SHP77 (cell line): ENCODE data around the gene BANP.
"Not testable (repeated sequence)": the region's sequence is repeated elsewhere in the genome, so short reads cannot be mapped to it uniquely, and the experiment has no call there.

Experiments used
- DNase-seq, 2 experiments: peaks; one replicate each; lab custom pipeline; 2025; lab: John Stamatoyannopoulos, UW

The BANP gene

DNA sequence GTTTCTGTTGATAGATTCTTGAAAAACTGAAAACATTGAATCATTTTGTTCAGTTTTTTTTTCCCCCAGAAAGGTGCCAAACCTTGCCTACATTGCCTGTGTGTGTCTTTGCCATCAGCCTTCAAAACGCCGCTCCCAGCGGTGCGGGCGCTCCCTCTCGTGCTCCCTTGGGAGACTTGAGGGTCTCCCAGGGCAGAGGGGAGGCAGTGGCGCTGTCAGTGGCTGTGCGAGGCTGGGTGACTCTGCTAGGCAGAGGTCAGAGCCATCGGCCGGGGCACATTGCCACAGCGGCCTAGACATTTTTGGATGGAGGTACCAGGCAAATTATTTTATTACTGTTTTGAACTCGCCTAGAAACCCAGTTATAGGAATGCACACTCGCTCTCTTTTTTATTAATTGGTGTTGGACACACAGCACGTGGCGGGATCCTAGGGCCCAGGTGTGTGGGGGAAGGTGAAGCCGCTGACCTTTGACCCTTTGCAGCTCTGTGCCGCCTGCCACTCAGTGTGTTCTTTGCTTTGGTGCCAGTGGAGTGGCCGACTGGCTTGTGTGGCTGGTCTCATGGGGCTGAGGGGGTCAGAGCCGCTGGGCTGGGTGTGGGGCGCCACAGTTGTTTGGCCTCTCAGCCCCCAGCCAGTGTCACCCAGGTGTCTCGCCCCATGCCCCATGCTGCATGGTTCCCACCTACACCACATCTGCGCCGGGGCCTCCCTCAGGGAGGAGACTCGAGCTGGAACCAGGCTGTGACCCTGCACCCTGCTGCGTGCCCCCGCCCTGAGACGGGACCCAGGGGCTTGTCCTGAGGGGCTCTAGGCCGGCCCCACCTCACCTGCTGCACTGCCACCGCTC is 115.7 kb downstream of the BANP start:
- no peak for DNase-seq

DNA sequence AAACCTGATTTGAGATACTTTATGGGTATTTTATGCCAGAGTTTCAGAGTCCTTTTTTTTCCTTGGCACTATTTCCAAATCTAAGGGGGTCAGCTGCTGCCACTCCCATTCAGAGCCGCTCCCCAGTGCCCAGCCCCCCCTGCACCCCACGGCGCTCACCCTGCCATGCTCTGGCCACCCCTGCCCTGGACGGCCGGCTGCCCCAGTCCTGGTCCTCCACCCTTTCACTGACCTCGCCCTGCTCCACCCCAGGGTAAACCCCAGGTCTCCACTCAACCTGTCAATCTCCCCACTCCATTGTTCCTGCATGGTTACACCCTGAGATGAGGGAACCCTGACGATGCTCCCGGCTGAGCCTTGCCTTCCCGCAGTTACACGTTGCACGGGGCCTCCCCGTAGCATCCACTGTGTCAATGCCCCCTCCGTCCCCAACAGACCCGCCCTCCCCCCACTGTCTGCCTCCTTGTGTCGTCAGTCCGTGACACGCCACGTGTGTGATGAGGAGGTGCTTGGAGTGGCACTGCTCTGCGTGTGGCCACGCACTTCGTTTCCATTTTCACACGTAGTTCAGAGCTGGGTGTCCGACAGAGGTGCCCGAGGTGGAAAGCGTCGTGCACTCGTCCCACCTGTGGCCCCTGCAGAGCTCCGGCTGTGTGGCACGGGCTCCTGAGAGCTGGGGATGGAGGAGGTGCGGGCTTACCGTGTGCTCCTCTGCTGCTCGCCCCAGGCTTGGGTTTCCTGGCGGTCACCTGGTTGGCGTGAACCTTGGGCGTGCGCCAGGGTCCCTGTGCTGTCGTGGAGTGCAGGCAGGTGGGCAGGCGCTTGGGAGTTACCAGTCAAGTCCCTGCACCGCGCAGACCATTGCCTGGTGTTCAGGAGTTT is 116.5 kb downstream of the BANP start:
- no peak for DNase-seq

DNA sequence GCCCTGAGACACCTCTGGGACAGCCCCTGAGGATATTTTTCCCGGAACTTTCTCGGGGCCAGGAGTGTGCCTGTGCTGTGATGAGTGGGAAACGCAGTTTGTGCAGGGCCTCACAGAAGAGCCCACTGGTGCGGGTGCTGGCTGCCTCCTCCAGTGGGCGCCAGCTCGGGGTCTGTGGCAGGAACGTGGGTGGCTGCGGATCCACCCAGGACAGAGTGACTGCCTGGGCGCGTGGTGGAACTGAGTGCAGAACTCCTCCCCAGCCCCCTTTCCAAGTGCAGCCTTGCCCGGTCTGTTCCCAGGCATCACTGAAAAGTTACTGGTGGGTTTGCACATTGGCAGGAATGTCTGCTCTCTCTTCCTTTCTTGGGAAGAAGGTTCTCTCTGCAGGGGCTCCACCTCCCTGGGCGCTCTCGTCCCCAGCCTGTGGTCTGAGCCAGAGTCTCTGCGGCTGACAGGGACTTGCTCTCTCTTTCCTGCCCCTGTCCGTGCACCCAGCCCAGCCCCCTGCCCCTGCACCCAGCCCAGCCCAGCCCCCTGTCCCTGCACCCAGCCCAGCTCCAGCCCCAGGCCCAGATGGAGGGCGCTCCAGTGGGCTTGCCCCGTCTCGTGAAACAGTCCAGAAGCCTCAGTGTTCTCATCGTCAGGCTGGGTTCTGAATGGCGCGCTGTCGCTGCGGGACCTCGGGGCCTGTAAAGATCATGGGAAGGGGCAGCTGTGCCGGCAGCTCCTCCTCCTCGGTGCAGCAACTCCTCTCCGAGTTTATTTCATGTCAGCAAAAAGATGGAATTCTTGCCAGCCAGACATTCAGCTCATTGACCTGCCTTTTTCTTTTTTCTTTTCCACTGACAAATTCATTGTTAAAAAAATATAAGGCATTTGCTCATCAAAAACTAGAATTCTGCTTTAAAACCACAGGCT is 117.5 kb downstream of the BANP start:
- no peak for DNase-seq

DNA sequence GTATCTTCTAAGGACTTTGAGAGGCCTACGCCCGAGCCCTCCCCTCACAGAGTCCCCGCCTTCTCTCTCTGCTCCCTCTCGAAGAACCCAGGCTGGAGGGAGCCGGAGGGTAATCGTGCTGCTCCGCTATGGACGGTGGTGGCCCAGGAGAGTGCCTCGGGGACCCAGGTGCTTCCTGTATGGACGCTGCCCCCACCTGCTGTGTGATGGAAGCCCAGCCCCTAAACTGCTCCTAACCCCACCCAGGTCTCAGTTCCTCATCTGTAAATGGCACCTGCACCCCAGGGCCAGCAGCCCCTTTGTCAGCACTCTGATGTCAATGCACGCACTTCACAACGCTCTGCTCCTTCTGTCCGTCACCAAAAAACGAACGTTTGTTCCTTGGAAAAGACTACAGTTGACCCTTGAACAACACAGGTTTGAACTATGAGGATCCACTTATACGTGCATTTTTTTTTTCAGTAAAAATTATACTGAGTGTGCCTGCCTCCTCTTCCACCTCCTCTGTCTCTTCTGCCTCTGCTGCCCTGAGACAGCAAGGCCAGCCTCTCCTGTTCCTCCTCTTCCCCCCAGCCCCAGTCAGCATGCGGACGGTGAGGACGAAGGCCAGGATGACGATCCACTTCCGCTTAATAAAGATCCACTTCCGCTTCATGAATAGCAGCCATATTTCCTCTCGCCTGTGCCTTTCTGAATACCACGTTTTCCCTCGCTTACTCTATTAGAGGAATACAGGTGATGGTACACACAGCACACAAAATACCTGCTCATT is 118.3 kb downstream of the BANP start:
- no peak for DNase-seq

DNA sequence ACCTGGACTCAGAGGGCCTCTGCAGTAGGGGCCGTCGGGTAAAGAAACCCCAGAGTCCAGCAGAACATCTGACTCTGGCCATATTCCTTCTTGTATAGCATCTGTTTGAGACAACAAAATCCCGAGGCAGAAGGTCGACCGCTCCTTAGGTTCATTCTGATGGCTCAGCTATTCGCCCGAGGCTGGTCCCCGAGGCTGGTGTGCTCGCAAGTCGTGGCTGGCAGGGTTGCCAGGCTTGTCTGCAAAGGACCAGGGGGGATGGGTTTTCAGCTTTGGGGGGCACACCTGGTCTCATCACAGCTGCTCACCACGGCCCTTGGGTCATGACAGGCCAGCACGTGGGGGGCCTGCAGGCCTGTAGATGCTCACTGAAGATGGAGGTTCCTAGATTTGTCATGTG is 119.1 kb downstream of the BANP start:
- DNase-seq: no peak

DNA sequence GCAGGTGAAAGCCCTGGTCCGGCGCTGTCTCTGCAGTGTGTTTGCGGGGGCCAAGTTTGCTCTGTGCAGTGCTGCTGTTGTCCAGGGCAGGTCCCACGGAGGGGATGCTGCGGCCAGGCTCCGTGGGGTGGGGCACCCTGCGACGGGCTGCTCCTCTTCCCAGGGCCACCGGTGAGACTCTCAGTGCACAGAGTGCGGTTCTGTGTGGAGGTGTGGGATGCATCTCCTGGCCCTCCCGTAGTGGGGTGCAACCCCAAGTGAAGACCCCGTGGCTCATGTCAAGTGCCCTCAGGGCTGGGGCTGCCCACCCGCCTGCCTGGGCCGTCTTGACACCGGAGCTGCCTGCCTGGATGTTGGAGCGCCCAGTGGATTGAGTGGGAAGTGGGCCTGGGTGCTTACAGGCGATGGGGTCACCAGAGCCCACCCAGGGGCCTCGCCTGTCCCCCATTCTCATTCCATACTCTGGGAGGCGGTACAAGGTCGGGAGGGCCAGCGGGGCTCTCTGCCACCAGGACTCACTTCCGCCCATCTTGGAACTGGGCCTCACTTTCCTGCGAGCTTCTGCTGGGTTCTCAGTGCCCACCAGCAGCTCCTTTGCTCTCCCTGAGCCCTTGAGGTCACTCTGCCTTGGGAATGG is 119.9 kb downstream of the BANP start:
- DNase-seq: no peak

DNA sequence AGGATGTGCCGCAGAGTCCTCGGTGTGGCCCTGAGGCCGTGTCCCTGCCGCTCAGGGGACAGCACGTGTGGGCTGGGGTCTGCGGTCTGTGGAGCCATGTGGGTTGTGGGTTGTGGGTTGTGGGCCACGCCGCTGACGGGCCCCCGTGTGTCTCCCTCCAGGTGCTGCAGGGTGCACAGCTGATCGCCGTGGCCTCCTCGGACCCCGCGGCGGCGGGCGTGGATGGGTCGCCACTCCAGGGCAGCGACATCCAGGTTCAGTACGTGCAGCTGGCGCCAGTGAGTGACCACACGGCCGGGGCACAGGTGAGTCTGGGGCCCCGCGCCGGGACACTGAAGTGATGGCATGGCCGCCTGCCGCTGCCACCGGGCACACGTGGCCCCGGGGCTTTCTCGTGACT is 120.7 kb downstream of the BANP start:
- DNase-seq: no peak

DNA sequence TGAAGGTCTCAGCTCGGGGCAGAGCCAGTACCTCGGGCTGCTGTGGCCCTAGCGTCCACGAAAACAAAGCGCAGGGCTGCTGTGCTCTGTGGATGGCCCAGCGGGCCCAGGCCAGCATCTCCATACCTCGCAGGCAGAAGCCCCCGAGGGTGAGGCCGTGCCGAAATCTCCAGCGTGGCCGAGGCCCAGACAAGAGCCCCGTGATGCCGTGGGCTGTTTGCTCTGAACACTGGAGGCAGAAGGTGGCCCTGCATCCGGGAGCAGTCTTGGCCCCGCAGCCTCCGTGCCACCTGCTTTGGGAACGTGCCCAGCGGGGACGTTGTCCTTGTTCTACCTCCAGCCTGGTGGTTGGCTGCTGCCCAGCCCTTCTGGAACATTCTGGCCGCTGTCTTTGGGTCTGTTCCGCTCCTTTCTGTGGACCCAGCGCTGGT is 121.4 kb downstream of the BANP start:
- DNase-seq: no peak

DNA sequence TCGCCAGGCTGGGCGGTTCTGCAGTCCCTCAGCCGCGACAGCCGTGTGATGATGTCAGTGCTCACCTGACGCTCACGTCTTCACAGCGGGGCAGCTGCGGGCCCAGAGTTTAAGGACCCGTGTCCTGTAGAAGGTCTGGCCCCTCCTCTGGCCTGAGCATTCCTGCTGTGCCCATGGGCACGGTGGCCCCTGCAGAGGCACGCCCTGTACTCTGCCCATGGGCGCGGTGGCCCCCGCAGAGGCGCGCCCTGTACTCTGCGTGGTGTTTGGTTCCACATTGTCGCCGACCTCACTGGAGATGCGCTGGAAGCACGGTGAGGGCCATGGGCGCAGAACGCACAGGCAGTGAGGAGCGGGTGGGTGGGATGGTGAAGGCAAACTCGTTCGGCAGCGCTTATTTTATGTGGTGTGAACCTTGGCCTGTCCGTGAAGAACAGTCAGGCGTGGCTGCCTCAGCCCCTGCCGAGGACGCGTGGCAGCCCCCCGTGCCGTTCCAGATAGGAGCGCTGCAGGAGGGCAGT is 122.0 kb downstream of the BANP start:
- DNase-seq: no peak

DNA sequence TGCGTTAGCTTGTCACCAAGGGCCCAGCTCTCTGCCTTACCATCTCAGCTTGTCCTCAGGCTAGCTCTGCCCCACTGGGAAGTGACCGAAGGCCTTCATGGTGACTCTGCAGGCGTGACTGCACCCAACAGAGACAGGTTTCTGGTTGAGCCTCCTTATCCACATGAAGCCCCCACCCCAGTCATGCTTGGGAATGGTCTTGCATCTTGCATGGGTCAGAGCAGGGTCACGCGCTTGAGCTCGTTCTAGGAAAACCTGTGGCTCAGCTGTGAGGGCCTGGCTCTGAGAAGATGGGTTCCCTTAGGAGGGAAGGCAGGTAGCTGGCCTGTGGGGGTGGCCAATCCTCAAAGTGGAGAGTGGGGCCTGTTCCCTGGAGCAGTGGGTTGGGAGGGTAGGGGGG is 122.8 kb downstream of the BANP start:
- no peak for DNase-seq

DNA sequence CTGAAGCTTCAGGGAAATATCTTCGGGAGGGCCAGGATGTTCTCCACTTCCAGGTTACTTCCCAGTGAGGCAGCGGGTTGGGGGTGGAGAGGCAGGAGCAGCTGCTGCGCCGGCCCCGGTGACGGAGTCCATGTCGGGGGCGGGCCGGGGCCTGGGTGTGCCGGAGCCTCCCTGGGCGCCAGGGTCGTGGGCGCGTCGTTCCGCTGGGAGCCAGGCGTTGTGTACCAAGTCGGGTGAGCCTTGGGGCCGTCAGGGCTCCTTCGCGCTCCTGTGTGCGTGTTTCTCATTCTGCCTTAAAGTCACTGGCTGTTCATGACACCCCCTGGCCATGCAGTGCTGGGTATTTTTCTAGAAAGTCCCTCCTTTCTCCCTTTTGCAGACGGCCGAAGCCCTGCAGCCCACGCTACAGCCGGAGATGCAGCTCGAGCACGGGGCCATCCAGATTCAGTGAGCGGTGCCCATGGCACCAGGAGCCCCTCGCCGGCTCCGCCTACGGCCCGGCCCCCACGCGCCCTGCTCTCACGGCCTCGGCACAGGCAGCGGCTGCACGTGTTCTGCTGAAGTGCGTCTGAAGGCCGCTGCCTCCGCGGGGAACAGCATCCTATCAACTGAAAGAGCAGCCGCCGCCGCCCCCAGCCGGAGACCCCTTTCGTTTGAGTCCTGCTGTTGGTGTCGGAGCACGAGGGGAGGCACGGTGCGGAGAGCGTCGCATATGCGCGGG is 125.1 kb downstream of the BANP start:
- DNase-seq: no peak

DNA sequence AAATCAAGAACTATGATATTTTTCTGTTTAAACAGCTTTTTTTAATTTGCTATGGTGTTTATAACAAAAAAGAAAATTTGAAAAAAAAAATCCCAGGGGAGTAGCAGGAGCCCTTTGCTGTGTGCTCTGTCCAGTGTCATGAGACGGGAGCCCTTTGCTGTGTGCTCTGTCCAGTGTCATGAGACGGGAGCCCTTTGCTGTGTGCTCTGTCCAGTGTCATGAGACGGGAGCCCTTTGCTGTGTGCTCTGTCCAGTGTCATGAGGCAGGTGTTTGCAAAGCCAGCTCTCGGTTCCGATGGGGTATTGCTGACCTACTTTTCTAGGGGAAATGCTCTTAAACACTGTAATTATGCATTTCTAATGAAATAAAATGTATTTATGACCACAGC is 125.7 kb downstream of the BANP start:
- not testable (repeated sequence) for DNase-seq

DNA sequence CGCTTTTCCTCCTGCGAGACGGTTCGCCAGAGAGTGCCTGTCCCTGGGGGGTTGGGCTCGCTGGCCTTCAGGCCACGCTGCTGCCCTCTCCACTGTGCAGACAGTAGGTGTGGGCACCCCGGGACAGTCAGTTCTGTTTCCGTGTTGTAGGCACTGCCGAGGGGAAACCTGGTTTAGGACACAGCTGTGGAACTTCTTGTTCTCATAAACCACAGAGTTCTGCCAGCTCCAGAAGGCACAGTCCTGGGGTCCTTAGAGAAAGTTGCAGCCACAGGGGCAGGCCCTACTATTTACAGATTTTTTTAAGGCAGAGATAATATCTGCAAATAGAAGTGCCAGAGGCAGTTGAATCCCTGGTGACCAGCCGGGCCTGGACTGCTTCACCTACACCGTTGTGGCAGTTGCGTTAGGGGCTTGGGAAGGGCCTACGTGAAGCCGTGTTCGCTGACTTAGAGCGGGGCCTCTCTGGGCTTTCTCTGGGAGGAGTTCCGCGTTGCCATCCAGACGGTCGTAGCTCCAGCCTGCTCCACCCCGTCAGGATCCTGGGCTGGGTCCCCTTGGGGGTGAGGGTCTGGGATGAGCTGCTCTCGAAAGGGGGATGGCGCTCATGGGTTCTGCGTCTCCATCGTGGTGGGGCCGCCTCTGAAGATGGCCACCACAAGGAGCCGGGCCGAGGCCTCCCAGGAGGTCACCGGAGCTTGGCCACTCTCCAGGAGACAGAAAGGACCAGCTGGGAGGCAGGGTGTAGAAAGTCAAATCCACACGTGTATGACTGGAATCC is 126.3 kb downstream of the BANP start:
- no peak for DNase-seq

DNA sequence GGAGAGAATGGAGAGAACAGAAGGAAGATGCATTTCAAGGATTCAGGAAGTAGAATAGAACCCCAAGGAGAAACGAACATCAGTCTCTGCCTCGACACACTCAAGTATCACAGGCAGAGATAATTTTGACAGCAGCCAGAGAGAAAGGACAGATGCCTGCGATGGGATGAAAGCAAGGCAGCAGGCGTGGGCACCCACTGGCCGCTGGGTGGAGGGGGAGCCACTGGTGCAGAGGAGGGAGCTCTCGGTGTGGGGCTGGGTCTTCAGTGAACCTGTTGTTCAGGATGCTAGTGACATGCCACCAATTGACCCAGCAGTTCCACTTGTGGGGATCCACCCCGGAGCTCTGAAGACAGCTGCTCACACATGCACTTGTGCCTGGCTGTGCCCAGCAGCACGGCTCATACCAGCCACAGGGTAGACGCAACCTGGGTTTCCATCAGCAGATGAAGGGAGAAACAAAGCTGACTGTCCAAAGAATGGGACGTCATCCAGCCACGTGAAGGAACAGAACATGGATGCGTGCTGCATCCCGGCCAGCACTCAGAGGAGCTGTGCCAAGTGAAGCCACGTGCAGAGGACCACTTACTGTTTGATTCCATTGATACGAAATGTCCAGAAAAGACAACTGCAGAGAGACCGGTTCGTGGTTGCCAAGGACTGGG is 127.0 kb downstream of the BANP start:
- DNase-seq: no peak

DNA sequence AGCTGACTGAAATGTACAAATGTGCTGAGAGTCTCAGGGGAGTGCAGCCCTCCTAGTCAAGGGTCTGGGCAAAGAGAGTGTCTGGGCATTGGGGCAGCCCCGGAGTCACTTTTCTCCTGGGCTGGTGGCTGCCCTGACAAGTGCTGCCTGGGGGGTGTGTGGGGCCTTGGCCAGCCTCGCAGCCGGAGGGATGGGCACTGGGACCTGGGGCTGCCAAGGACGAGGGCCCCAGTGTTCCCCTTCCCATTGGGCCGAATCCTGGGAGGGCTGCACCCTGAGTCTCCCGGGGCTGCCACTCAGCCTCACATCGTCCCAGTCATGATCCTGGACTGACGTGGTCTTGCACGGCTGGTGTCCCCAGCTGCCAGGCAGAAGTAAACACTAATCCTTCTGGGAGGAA is 132.3 kb downstream of the BANP start:
- no peak for DNase-seq

DNA sequence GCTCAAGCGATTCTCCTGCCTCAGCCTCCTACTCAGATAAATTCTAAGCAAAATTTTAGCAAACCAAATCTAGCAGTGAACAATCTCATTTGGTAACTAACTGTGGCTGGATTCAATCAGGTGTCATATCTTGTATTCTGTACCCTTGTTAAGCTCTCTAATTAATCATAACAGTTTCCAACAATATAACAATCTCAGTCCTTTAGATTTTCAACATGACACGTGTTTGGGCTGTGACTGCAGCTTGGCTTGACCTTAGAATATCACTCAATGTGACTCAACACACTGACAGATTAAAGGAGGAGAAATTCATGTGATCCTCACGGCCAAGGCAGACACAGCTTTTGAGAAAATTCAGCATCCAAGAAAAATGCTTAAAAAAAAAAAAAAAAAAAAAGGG is 133.6 kb downstream of the BANP start:
- no peak for DNase-seq

DNA sequence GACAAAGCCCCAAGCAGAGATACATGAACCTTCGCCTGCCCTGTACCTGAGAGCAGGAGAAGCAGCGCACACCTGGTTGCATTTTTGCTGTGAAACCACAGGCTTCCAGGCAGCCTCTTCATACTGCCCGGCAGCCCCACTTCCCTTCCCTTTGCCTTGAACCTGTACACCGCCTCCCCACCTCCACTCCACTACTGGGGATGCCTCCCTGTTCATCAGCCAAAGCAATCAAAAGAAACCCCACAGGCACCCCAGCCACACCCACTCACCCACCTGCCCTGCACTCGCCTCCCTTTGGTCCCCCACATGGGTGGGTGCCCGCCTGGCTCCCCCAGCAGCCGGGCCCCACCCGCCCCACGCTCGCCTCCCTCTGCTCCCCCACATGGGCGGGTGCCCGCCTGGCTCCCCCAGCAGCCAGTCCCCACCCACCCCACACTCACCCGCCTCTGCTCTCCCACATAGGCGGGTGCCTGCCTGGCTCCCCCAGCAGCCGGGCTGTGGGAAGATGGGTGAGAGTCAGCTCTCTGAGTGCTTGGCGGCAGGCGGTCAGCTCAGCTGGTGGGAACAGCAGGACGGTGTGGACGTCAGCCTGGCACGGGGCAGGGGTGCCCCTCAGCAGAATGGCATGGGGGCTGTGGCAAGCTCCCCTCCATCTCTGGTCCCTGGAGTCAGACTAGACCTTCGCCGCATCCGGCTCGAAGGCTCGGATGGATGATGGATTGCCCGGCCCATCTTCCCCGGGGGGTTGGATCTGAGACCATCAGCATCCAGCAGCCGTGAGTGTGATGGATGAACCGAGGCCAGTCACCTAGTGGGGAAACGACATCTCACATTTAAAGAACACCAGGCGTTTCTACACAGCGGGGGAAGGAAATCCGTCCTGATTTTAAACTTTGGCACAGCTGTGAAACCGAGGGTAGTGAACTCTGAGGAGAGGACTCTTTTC is 135.6 kb downstream of the BANP start:
- no peak for DNase-seq
